ENCODE results near the gene CDCA7L.

GRCh38 chr7:21959387-21959776 lies 13.7 kb upstream of the CDCA7L start:
- TF ChIP-seq CTCF (IDR thresholded peaks at IDR 0.05) = no peak
- no peak for TF ChIP-seq POLR2A (IDR thresholded peaks at IDR 0.05)
- no peak for TF ChIP-seq EP300 (IDR thresholded peaks at IDR 0.05)
